ENCODE results near the gene KIF6. TPM values are rescaled to one million over a fixed set of nuclear protein-coding genes. Genes with fewer than 3 reads are reported as not detected.

The KIF6 gene
- total RNA-seq, 4 donors from 2014 or later: 0.47 to 2.3 (median 0.97) TPM

GRCh38 chr6:39401376-39401775 is 323.8 kb downstream of the KIF6 start:
- Histone ChIP-seq H3K36me3 (no peaks in the 10 kb centered on the region), H3K27ac (no peak overlapping the region), H3K27me3 (no peaks in the 10 kb centered on the region), H3K4me3 (no peak overlapping the region), H3K9me3 (no peaks in the 10 kb centered on the region), H3K4me1 (no peaks in the 10 kb centered on the region)
- TF ChIP-seq POLR2AphosphoS5 (IDR thresholded peaks at IDR 0.05) (no peak), EP300 (IDR thresholded peaks at IDR 0.05) (no peak), POLR2A (IDR thresholded peaks at IDR 0.05) (no peak), CTCF (IDR thresholded peaks at IDR 0.05) (no peak)
- 95 to 100% methylated on average over 1 to 3 of the region's 3 CpGs for WGBS, 2 donors (ENCODE audit: low coverage in 1 of 2)
- no peak for ATAC-seq

GRCh38 chr6:39400026-39400425 is 325.2 kb downstream of the KIF6 start:
- 89 to 100% methylated on average over 1 to 3 of the region's 3 CpGs for WGBS, 2 donors (ENCODE audit: low coverage in 1 of 2)
- Histone ChIP-seq H3K4me3 (no peak overlapping the region), H3K27ac (no peak overlapping the region), H3K36me3 (no peaks in the 10 kb centered on the region), H3K4me1 (no peaks in the 10 kb centered on the region), H3K27me3 (no peaks in the 10 kb centered on the region), H3K9me3 (no peaks in the 10 kb centered on the region)
- ATAC-seq: no peak
- TF ChIP-seq POLR2AphosphoS5 (IDR thresholded peaks at IDR 0.05) (no peak), EP300 (IDR thresholded peaks at IDR 0.05) (no peak), POLR2A (IDR thresholded peaks at IDR 0.05) (no peak), CTCF (IDR thresholded peaks at IDR 0.05) (no peak)

- WGBS, 2 donors (ENCODE audit: low coverage in 1 of 2): 79 to 97% methylated on average over 5 of the region's 5 CpGs
- ATAC-seq: no peak
- Histone ChIP-seq H3K9me3 (no peaks in the 10 kb centered on the region), H3K4me3 (no peak overlapping the region), H3K27me3 (no peaks in the 10 kb centered on the region), H3K4me1 (no peaks in the 10 kb centered on the region), H3K36me3 (no peaks in the 10 kb centered on the region), H3K27ac (no peak overlapping the region)
- TF ChIP-seq EP300 (IDR thresholded peaks at IDR 0.05) (no peak), CTCF (IDR thresholded peaks at IDR 0.05) (no peak), POLR2A (IDR thresholded peaks at IDR 0.05) (no peak)
Measured at GRCh38 chr6:39396854-39397253, 328.4 kb downstream of the KIF6 start.

- no peaks in the 10 kb centered on the region for H3K36me3 ChIP-seq
- 89 to 100% methylated on average over 2 to 4 of the region's 5 CpGs for WGBS, 2 donors (ENCODE audit: low coverage in 1 of 2)
- H3K9me3 ChIP-seq: no peaks in the 10 kb centered on the region
- no peak for TF ChIP-seq EP300 (IDR thresholded peaks at IDR 0.05)
- no peak for TF ChIP-seq POLR2A (IDR thresholded peaks at IDR 0.05)
- no peak for TF ChIP-seq CTCF (IDR thresholded peaks at IDR 0.05)
- no peak for TF ChIP-seq POLR2AphosphoS5 (IDR thresholded peaks at IDR 0.05)
- H3K27me3 ChIP-seq: no peaks in the 10 kb centered on the region
- no peak overlapping the region for H3K27ac ChIP-seq
- H3K4me3 ChIP-seq: no peak overlapping the region
- ATAC-seq: no peak
- peaks cover 0 to 10% (median 2%) of the 10 kb centered on the region in 3 donors for H3K4me1 ChIP-seq
Measured at GRCh38 chr6:39393075-39393474, 332.1 kb downstream of the KIF6 start.

- TF ChIP-seq CTCF (IDR thresholded peaks at IDR 0.05) (no peak), EP300 (IDR thresholded peaks at IDR 0.05) (no peak), POLR2A (IDR thresholded peaks at IDR 0.05) (no peak)
- WGBS, 2 donors (ENCODE audit: low coverage in 1 of 2): 95 to 99% methylated on average over 3 to 6 of the region's 8 CpGs
- Histone ChIP-seq H3K9me3 (no peaks in the 10 kb centered on the region), H3K4me3 (no peak overlapping the region), H3K36me3 (no peaks in the 10 kb centered on the region), H3K27me3 (no peaks in the 10 kb centered on the region), H3K4me1 (peaks cover 0 to 20% (median 2%) of the 10 kb centered on the region in 3 donors), H3K27ac (no peak overlapping the region)
- no peak for ATAC-seq
Measured at GRCh38 chr6:39391182-39391581, 334.0 kb downstream of the KIF6 start.

Data from gastroesophageal sphincter (tissue), 4 donors.